Caki2 (cell line): ENCODE results near the gene TBC1D5. TPM values are rescaled to one million over a fixed set of nuclear protein-coding genes. Genes with fewer than 3 reads are reported as not detected.

ENCODE experiments used
- DNase-seq: peaks from one replicate; pipeline ENCODE4 v3.0.0-alpha.2; 2015; ENCODE audit warnings: low read depth
- in situ Hi-C: cut with HindIII; loops from 2 replicates; pipeline ENCODE4 v1.10.0; 2016; ENCODE audit warnings: low sequenced_read_pairs, low pct_unique_long_range_greater_than_20kb, mixed read lengths
- total RNA-seq: library from RNA; depleted of rRNA; stranded (reverse); fragments of >200 nt; shearing (Covaris generic); gene quantifications from 2 replicates; pipeline ENCODE4 v1.2.3, GENCODE V29; 2014; ENCODE audit warnings: low replicate concordance

Gene TBC1D5
- total RNA-seq, 1 experiment from 2014 or later, result 69.2 TPM

GRCh38 chr3:17207979-17208378, 534.5 kb downstream of the TBC1D5 start:
- DNase-seq, result no peak
- in situ Hi-C loops, result no loop called here

- in situ Hi-C loops, result no loop called here
- no peak for DNase-seq
Measured at GRCh38 chr3:17207019-17207418, 535.4 kb downstream of the TBC1D5 start.

- no peak for DNase-seq
- in situ Hi-C loops, result no loop called here
Measured at GRCh38 chr3:17204049-17204650, 538.3 kb downstream of the TBC1D5 start.

- in situ Hi-C loops, result no loop called here
- no peak for DNase-seq
Measured at GRCh38 chr3:17201538-17201937, 540.9 kb downstream of the TBC1D5 start.

GRCh38 chr3:17195856-17196604, 546.4 kb downstream of the TBC1D5 start:
- in situ Hi-C loops, result no loop called here
- no peak for DNase-seq

GRCh38 chr3:17195192-17195611, 547.2 kb downstream of the TBC1D5 start:
- in situ Hi-C loops, result no loop called here
- no peak for DNase-seq

GRCh38 chr3:17194116-17194515, 548.3 kb downstream of the TBC1D5 start:
- DNase-seq, result no peak
- in situ Hi-C loops, result no loop called here

GRCh38 chr3:17192995-17193394, 549.4 kb downstream of the TBC1D5 start:
- in situ Hi-C loops, result no loop called here
- DNase-seq, result no peak

GRCh38 chr3:17190353-17191078, 551.9 kb downstream of the TBC1D5 start:
- DNase-seq, result no peak
- in situ Hi-C loops, result no loop called here

- no peak for DNase-seq
- in situ Hi-C loops, result no loop called here
Measured at GRCh38 chr3:17188378-17188777, 554.1 kb downstream of the TBC1D5 start.

GRCh38 chr3:17187589-17188184, 554.7 kb downstream of the TBC1D5 start:
- no peak for DNase-seq
- in situ Hi-C loops, result no loop called here

GRCh38 chr3:17183951-17184550, 558.4 kb downstream of the TBC1D5 start:
- peak; percentile 22 for DNase-seq
- in situ Hi-C loops, result no loop called here

GRCh38 chr3:17182166-17182565, 560.3 kb downstream of the TBC1D5 start:
- no peak for DNase-seq
- in situ Hi-C loops, result no loop called here

- no peak for DNase-seq
- in situ Hi-C loops, result no loop called here
Measured at GRCh38 chr3:17181413-17181907, 561.0 kb downstream of the TBC1D5 start.

- no peak for DNase-seq
- in situ Hi-C loops, result no loop called here
Measured at GRCh38 chr3:17179381-17180205, 562.8 kb downstream of the TBC1D5 start.

- DNase-seq, result no peak
- in situ Hi-C loops, result no loop called here
Measured at GRCh38 chr3:17176757-17177156, 565.7 kb downstream of the TBC1D5 start.

GRCh38 chr3:17175187-17175807, 567.1 kb downstream of the TBC1D5 start:
- DNase-seq, result no peak

More at GRCh38 chr3:17175187-17175807, 567.1 kb downstream of the TBC1D5 start:
- in situ Hi-C loops, result no loop called here
